Endothelial cell of umbilical vein (primary cell): ENCODE results near the gene DDA1. TPM values are rescaled to one million over a fixed set of nuclear protein-coding genes. Genes with fewer than 3 reads are reported as not detected.

Experiments
- BruUV-seq: library from RNA; stranded (reverse); fragments of 400-500 nt; replicated peaks from 2 replicates; lab custom pipeline; 2021; lab: Mats Ljungman, UMichigan
- CTCF ChIA-PET: fragments of 300-600, 350-600 bp; sonication (Branson Sonifier 250); formaldehyde crosslinking; loops from one replicate; lab custom pipeline; 2021; ENCODE audit warnings: antibody characterized with exemption, inconsistent platforms; lab: Charles Lee
- POLR2A ChIA-PET: fragments of 300-600, 350-600 bp; sonication (Branson Sonifier 250); formaldehyde crosslinking; loops from one replicate; lab custom pipeline; 2021; ENCODE audit warnings: antibody characterized with exemption, inconsistent platforms; lab: Charles Lee
- DNase-seq: peaks from one replicate; pipeline ENCODE4 v3.0.0-alpha.2; 2011; ENCODE audit warnings: low read depth, low spot score
- FAIRE-seq: peaks from 2 replicates; lab custom pipeline; 2011; peaks lifted over from hg19 to GRCh38; lab: Jason Lieb, UNC
- H2AFZ ChIP-seq: 2 replicates; pipeline ENCODE4 v1.6.0; 2012; ENCODE audit warnings: low read depth, low read length, control low read depth, inconsistent platforms
- H3K27ac ChIP-seq: 2 replicates; pipeline ENCODE4 v1.5.1; 2011; ENCODE audit warnings: low read depth, mild to moderate bottlenecking, control low read depth, low read length, moderate library complexity; ENCODE audit not compliant: insufficient read depth
- H3K27me3 ChIP-seq, 2 experiments: 2 replicates each; pipeline versions ENCODE4 v1.6.0 to v1.6.1; 2011; ENCODE audit warnings: low read length in 2 of 2, mixed read lengths in 1 of 2; ENCODE audit not compliant: control insufficient read depth in 2 of 2, insufficient read depth in 2 of 2
- H3K36me3 ChIP-seq, 2 experiments: 2 replicates in 1 of 2; 3 replicates in 1 of 2; pipeline ENCODE4 v1.5.1; 2011; ENCODE audit warnings: low read length in 2 of 2, mild to moderate bottlenecking in 1 of 2, moderate library complexity in 1 of 2; ENCODE audit not compliant: control insufficient read depth in 2 of 2, insufficient read depth in 2 of 2; ENCODE audit errors: extremely low read depth in 1 of 2
- H3K4me1 ChIP-seq: 3 replicates; pipeline ENCODE4 v1.5.1; 2011; ENCODE audit warnings: mild to moderate bottlenecking, low read length; ENCODE audit not compliant: control insufficient read depth, insufficient read depth; ENCODE audit errors: extremely low read depth
- H3K4me2 ChIP-seq: 2 replicates; pipeline ENCODE4 v1.6.1; 2011; ENCODE audit warnings: low read length, control low read depth, mixed read lengths; ENCODE audit not compliant: insufficient read depth
- H3K4me3 ChIP-seq, 3 experiments: fragments of 200-600 bp in 1 of 3; sonication (generic), shearing (Covaris generic) in 1 of 3; replicated peaks in 1 of 3; 2 replicates each; pipeline ENCODE4 v1.5.1; 2011 to 2016; ENCODE audit warnings: control low read depth in 3 of 3, low read length in 3 of 3, mild to moderate bottlenecking in 2 of 3, inconsistent platforms in 1 of 3, low read depth in 1 of 3, moderate library complexity in 1 of 3; ENCODE audit not compliant: insufficient read depth in 1 of 3
- H3K79me2 ChIP-seq: 2 replicates; pipeline ENCODE4 v1.6.0; 2012; ENCODE audit warnings: low read length, inconsistent platforms; ENCODE audit not compliant: control insufficient read depth, insufficient read depth
- H3K9ac ChIP-seq: replicated peaks from 2 replicates; pipeline ENCODE3; 2011; ENCODE audit warnings: low read length, control low read depth; ENCODE audit not compliant: insufficient read depth; ENCODE audit errors: extremely low read depth
- H3K9me1 ChIP-seq: replicated peaks from 3 replicates; pipeline ENCODE4 v1.6.0; 2011; ENCODE audit warnings: mild to moderate bottlenecking, low read length; ENCODE audit not compliant: control insufficient read depth, insufficient read depth; ENCODE audit errors: extremely low read depth
- H3K9me3 ChIP-seq: replicated peaks from 2 replicates; pipeline ENCODE4 v1.5.1; 2012; ENCODE audit warnings: low read length, inconsistent platforms; ENCODE audit not compliant: control insufficient read depth, insufficient read depth
- H4K20me1 ChIP-seq: replicated peaks from 2 replicates; pipeline ENCODE3; 2011; ENCODE audit warnings: mild to moderate bottlenecking, low read length; ENCODE audit not compliant: control insufficient read depth, insufficient read depth; ENCODE audit errors: extremely low read depth
- CTCF ChIP-seq, 2 donors: IDR thresholded peaks; 1 replicate in 1 of 2; 2 replicates in 1 of 2; pipeline ENCODE4 v1.5.1; 2011; ENCODE audit warnings: low read length in 2 of 2, mild to moderate bottlenecking in 2 of 2, moderate library complexity in 2 of 2, control low read depth in 1 of 2, inconsistent platforms in 1 of 2, low read depth in 1 of 2; ENCODE audit not compliant: insufficient read depth in 1 of 2; ENCODE audit errors: extremely low read depth in 1 of 2
- EZH2 ChIP-seq: IDR thresholded peaks from 2 replicates; pipeline ENCODE4 v1.6.1; 2012; ENCODE audit warnings: borderline replicate concordance, low read depth, mild to moderate bottlenecking, moderate library complexity, low read length, inconsistent platforms; ENCODE audit not compliant: severe bottlenecking
- FOS ChIP-seq: IDR thresholded peaks from 2 replicates; pipeline ENCODE4 v1.6.1; 2011; ENCODE audit warnings: mild to moderate bottlenecking, low read length, moderate library complexity, borderline replicate concordance; ENCODE audit not compliant: insufficient read depth
- GATA2 ChIP-seq: IDR thresholded peaks from 2 replicates; pipeline ENCODE4 v1.7.0; 2011; ENCODE audit warnings: low read depth, mild to moderate bottlenecking, moderate library complexity, mixed read lengths, low read length; ENCODE audit not compliant: insufficient read length, insufficient read depth
- JUN ChIP-seq: IDR thresholded peaks from 2 replicates; pipeline ENCODE4 v1.6.1; 2011; ENCODE audit warnings: borderline replicate concordance, low read depth; ENCODE audit not compliant: insufficient read length, insufficient read depth
- MAX ChIP-seq: IDR thresholded peaks from 2 replicates; pipeline ENCODE4 v1.6.1; 2011; ENCODE audit not compliant: insufficient read depth, insufficient read length
- MYC ChIP-seq: IDR thresholded peaks from one replicate; pipeline ENCODE4 v1.6.1; 2011; ENCODE audit warnings: mild to moderate bottlenecking, low read depth, low read length
- POLR2A ChIP-seq: IDR thresholded peaks from 2 replicates; pipeline ENCODE4 v1.6.1; 2012; ENCODE audit warnings: low read depth, mild to moderate bottlenecking, control low read depth, low read length
- POLR2AphosphoS5 ChIP-seq: IDR thresholded peaks from 2 replicates; pipeline ENCODE4 v1.6.1; 2012; ENCODE audit warnings: low read depth, mild to moderate bottlenecking, control low read depth, low read length, moderate library complexity; ENCODE audit not compliant: insufficient read depth
- dilution Hi-C: fragments of 300-500 bp; cut with MboI; formaldehyde crosslinking; loops from one replicate; pipeline ENCODE4 v1.15.0; 2019; ENCODE audit warnings: low sequenced_read_pairs; ENCODE audit not compliant: extremely low pct_ligation_motif_present
- intact Hi-C: fragments of 100-400 bp; cut with micrococcal nuclease; formaldehyde crosslinking; loops from one replicate; pipeline ENCODE4 v1.10.0; 2022
- polyA plus RNA-seq, 4 experiments: library from polyadenylated mRNA; depleted of rRNA in 3 of 4; stranded (reverse) in 3 of 4; unstranded in 1 of 4; fragments of >200 nt; gene quantifications; 2 replicates each; pipeline versions ENCODE4 v1.2.1 to v1.2.3, GENCODE V29; 2011 to 2012; ENCODE audit warnings: missing spikeins in 1 of 4
- total RNA-seq: library from RNA; stranded (reverse); gene quantifications from 2 replicates; pipeline ENCODE4 v1.2.3, GENCODE V29; 2021

DDA1 gene
- total and polyA plus RNA-seq, 2 donors (not counting 3 experiments of a cell fraction or from before 2014, with no cell fraction given), result 52.9 to 64.7 TPM

DNA sequence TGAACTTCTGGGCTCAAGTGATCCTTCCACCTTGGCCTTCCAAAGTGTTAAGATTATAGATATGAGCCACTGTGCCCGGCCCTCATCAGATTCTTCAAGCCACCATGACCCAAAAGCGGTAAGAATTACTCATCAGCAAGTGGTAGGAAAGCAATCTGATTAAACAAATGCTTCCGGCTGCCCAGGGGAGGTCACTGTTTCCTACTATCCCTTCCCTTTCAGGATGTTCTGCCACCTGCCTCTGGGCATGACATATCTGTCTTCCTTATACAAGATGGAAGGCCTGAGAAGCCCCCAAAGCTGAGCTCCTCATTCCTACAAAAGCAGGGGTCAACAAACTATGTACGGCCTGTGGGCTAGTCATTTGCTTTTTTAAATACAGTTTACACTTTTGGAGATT, 13.1 kb upstream of the DDA1 start:
- DNase-seq, result peak; percentile 61
- Histone ChIP-seq H3K27ac (no peak overlapping the region), H4K20me1 (no peaks in the 10 kb centered on the region), H3K79me2 (no peaks in the 10 kb centered on the region), H3K4me3 (no peak overlapping the region), H2AFZ (no peak overlapping the region), H3K9me3 (no peaks in the 10 kb centered on the region), H3K27me3 (no peaks in the 10 kb centered on the region), H3K4me2 (no peak overlapping the region), H3K36me3 (peaks cover 0 to 3% of the 10 kb centered on the region in 2 experiments), H3K4me1 (peaks cover 12% of the 10 kb centered on the region), H3K9me1 (no peaks in the 10 kb centered on the region), H3K9ac (no peak overlapping the region)
- BruUV-seq, result no TSS peak
- intact Hi-C loops (no loop called here), dilution Hi-C loops (no loop called here)
- TF ChIP-seq GATA2, result peak; percentile 70
- TF ChIP-seq FOS, result peak; percentile 62
- peak; percentile 31 for TF ChIP-seq POLR2AphosphoS5
- TF ChIP-seq JUN, result peak; percentile 33
- no peak for TF ChIP-seq MAX
- peak; percentile 84 for FAIRE-seq
- POLR2A ChIA-PET, result no interaction called here
- CTCF ChIA-PET, result interaction anchor here (0.7 to 1.6 kb wide), 2 partner anchors 9 to 32 kb away, joined by 3 to 10 read pairs; partner anchors contain the start of gene MRPL34

- intact Hi-C loops (no loop called here), dilution Hi-C loops (no loop called here)
- Histone ChIP-seq H3K9me3 (no peaks in the 10 kb centered on the region), H3K36me3 (peaks cover 0 to 3% of the 10 kb centered on the region in 2 experiments), H3K9me1 (no peaks in the 10 kb centered on the region), H3K27ac (no peak overlapping the region), H2AFZ (no peak overlapping the region), H3K9ac (no peak overlapping the region), H4K20me1 (no peaks in the 10 kb centered on the region), H3K79me2 (no peaks in the 10 kb centered on the region), H3K4me2 (no peak overlapping the region), H3K4me1 (peaks cover 9% of the 10 kb centered on the region), H3K27me3 (no peaks in the 10 kb centered on the region), H3K4me3 (no peak overlapping the region)
- FAIRE-seq, result no peak
- BruUV-seq, result no TSS peak
- TF ChIP-seq FOS (no peak), MYC (no peak), POLR2AphosphoS5 (no peak), MAX (no peak), JUN (no peak), EZH2 (no peak), CTCF (IDR thresholded peaks at IDR 0.05; ENCODE audit: extremely low read depth in 1 of 2, insufficient read depth in 1 of 2, low read depth in 1 of 2, low read length in 2 of 2) (no peak), POLR2A (no peak), GATA2 (no peak)
- DNase-seq, result no peak
- ChIA-PET POLR2A (no interaction called here), CTCF (interaction anchor here (0.6 to 1.6 kb wide), 2 partner anchors 8 to 23 kb away, joined by 3 to 10 read pairs; partner anchors contain the start of gene MRPL34)
Observed at GRCh38 chr19:17296976-17297375, 12.4 kb upstream of the DDA1 start.
